ENCODE results near the gene CHD9.

DNA sequence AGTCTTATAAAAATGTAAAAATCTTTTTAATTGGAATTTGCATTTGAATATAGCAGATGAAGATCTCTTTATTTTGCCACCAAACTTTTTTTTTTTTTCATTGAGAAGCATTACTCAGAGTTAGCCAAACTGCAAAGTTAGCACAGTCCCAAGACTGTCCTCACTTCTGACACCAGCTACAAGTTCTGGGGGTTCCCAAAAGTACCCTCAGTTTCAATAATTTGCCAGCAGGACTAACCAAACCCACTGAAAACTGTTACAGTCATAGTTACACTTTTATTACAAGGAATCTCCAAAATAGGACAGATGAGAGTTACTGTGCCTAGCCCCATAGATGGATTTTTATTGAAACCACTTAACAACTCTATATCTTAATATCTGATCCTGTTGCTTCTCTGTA lies 144.1 kb downstream of the CHD9 start:
- TF ChIP-seq, protein P1, sequence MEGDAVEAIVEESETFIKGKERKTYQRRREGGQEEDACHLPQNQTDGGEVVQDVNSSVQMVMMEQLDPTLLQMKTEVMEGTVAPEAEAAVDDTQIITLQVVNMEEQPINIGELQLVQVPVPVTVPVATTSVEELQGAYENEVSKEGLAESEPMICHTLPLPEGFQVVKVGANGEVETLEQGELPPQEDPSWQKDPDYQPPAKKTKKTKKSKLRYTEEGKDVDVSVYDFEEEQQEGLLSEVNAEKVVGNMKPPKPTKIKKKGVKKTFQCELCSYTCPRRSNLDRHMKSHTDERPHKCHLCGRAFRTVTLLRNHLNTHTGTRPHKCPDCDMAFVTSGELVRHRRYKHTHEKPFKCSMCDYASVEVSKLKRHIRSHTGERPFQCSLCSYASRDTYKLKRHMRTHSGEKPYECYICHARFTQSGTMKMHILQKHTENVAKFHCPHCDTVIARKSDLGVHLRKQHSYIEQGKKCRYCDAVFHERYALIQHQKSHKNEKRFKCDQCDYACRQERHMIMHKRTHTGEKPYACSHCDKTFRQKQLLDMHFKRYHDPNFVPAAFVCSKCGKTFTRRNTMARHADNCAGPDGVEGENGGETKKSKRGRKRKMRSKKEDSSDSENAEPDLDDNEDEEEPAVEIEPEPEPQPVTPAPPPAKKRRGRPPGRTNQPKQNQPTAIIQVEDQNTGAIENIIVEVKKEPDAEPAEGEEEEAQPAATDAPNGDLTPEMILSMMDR (IDR thresholded peaks at IDR 0.05): no peak
- no peak for TF ChIP-seq POLR2A (IDR thresholded peaks at IDR 0.05)
- TF ChIP-seq EP300 (IDR thresholded peaks at IDR 0.05): no peak
